ENCODE results near the gene LALBA. TPM values are rescaled to one million over a fixed set of nuclear protein-coding genes. Genes with fewer than 3 reads are reported as not detected.

LALBA gene
- total RNA-seq, 1 experiment from 2014 or later, result not detected

Other genes with a start within 250 kb of the LALBA start
- gene ZNF641, start 219.1 kb downstream of the LALBA start, total RNA-seq (2021), result 8.1 and 8.5 TPM in 2 replicates
- gene ANP32D, start 97.5 kb downstream of the LALBA start, total RNA-seq (2021), result not detected in 2 replicates
- not detected in 2 replicates for gene C12orf54, start 87.5 kb downstream of the LALBA start, total RNA-seq (2021)
- gene OR8S1, start 44.4 kb downstream of the LALBA start, total RNA-seq (2021), result not detected in 2 replicates
- gene KANSL2, start 112.2 kb upstream of the LALBA start, total RNA-seq (2021), result 51.3 and 56.6 TPM in 2 replicates
- gene CCNT1, start 146.7 kb upstream of the LALBA start, total RNA-seq (2021), result 49.4 and 53.1 TPM in 2 replicates
- 30.2 and 31.1 TPM in 2 replicates for gene ADCY6, start 219.0 kb upstream of the LALBA start, total RNA-seq (2021)
- gene CACNB3, start 248.4 kb upstream of the LALBA start, total RNA-seq (2021), result 34.9 and 35.1 TPM in 2 replicates

Measured in H9 (cell line).